ENCODE measurements around the gene DHX35. TPM values are rescaled to one million over a fixed set of nuclear protein-coding genes. Genes with fewer than 3 reads are reported as not detected.
A peak's percentile ranks its signal among the peaks of the same experiment; 100 is the strongest.

The DHX35 gene
- total RNA-seq, 1 experiment from 2014 or later: 11.2 TPM

DNA sequence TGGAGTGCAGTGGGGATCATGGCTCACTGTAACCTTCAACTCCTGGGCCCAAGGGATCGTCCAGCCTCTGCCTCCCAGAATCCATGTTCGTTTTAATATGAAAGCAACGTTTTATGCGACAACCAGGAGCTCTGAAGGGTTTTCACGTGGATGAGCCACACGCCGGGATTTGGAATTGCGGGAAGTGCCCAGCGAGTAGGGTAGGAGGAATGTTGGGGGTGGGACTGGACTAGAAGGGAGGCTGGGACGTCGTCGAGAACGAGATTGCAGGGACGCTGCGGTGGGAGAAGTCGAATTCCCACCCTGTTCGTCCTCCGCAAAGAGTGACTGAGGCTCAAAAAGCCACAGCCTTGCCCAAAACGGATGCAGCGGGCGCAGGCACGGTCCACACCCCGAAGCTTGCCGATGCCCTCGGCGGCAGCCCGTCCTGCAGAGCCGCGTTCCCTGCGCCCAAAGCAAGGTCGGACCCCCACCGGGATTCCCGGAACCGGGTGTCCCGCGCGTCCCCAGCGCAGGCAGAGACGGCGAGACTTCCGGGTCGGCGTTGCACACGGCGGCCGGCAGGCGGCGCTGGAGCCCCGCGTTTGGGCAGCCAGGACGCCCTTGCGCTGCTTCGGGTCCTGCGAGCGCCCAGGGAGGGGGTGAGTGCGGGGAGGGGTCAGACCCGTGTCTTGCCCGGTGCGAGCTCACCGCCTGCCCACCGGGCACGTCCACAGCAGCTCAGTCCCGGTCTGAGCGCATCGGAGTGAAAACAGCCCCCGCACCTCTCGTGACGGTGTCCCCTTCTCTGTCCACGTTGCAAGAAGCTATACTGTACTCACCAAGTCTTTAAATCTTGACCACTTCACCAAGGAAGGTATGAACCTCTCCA is 87.8 kb downstream of the DHX35 start:
- no TSS peak for BruUV-seq (replicated peaks)
- ATAC-seq (peak; percentile 88), DNase-seq (ENCODE audit: low read depth, low spot score) (peak; percentile 40)
- Histone ChIP-seq H3K9me3 (ENCODE audit: control insufficient read depth in 1 of 2, insufficient read depth in 1 of 2, low read depth in 1 of 2, low read length in 2 of 2) (no peaks in the 10 kb centered on the region), H3K9me2 (ENCODE audit: insufficient read depth) (no peaks in the 10 kb centered on the region), H3K4me1 (ENCODE audit: control insufficient read depth in 1 of 2, insufficient read depth in 2 of 2, low read length in 2 of 2) (peaks cover 4 to 15% of the 10 kb centered on the region in 2 experiments; a peak in 3 of 4 replicates), H3K36me3 (ENCODE audit: control insufficient read depth in 1 of 2, insufficient read depth in 2 of 2, low read length in 2 of 2) (no peaks in the 10 kb centered on the region), H3K4me3 (replicated peaks in 1 of 2; ENCODE audit: low read depth in 1 of 2, low read length in 2 of 2) (peak overlapping the region; percentile 56 to 66), H3K9ac (ENCODE audit: low read length) (peak overlapping the region; percentile 74), H3K4me2 (ENCODE audit: low read length) (peak overlapping the region; percentile 98), H3K79me2 (ENCODE audit: insufficient read depth, low read length) (no peaks in the 10 kb centered on the region), H3K27me3 (ENCODE audit: insufficient read depth, low read length) (no peaks in the 10 kb centered on the region), H4K20me1 (ENCODE audit: insufficient read depth) (no peaks in the 10 kb centered on the region), H3K27ac (ENCODE audit: low read depth, low read length) (peak overlapping the region; percentile 58; the same call in 1 of the 2 replicates), H2AFZ (ENCODE audit: low read depth, low read length, poor library complexity, severe bottlenecking) (peak overlapping the region; percentile 89)
- POLR2A ChIA-PET: no interaction called here
- intact Hi-C loops (cut with micrococcal nuclease): loop anchor here (1.0 to 5.0 kb wide), 2 partner anchors 31 to 158 kb away; no protein-coding TSS in a partner anchor
- CTCF ChIA-PET: interaction anchor here (0.6 to 3.4 kb wide), 22 partner anchors 8 to 1913 kb away, joined by 3 to 29 read pairs (median 3); partner anchors contain the start of gene FAM83D
- TF ChIP-seq POLR2AphosphoS5 (IDR thresholded peaks at IDR 0.05; ENCODE audit: low read depth, low read length) (peak; percentile 42), CTCF (IDR thresholded peaks at IDR 0.05 in 2 of 3, conservative IDR thresholded peaks at IDR 0.05 in 1 of 3; ENCODE audit: borderline replicate concordance in 1 of 3, insufficient read depth in 1 of 3, low read depth in 2 of 3, low read length in 2 of 3) (peak; percentile 78 to 94 (median 81)), SRF (IDR thresholded peaks at IDR 0.05; ENCODE audit: low read depth) (no peak), RAD21 (IDR thresholded peaks at IDR 0.05; ENCODE audit: low read depth) (peak; percentile 94), ELF1 (IDR thresholded peaks at IDR 0.05; ENCODE audit: borderline replicate concordance, low read depth) (peak; percentile 93)
- RAD21 ChIA-PET (ENCODE audit: low non-redundant PET in 1 of 2, low total read pairs in 2 of 2, uncharacterized antibody in 2 of 2, unreplicated experiment in 2 of 2): interaction anchor here in 1 of 2 experiments (0.7 kb wide), 2 partner anchors 33 to 138 kb away, joined by 3 read pairs; no protein-coding TSS in a partner anchor

All from HCT116 (cell line).